K562 (cell line): ENCODE results near the gene MAGI3. TPM values are rescaled to one million over a fixed set of nuclear protein-coding genes. Genes with fewer than 3 reads are reported as not detected.

Source experiments
- ATF3 ChIP-seq, 2 experiments: fragments of 450-650 bp in 1 of 2; sonication (generic) in 1 of 2; formaldehyde crosslinking in 1 of 2; IDR thresholded peaks in 1 of 2; conservative IDR thresholded peaks in 1 of 2; 2 replicates each; pipeline versions ENCODE4 v1.6.1 to v1.8.1; 2016 to 2023; ENCODE audit warnings: mild to moderate bottlenecking in 2 of 2, moderate library complexity in 2 of 2, inconsistent platforms in 1 of 2, missing genetic modification reagents in 1 of 2
- CTBP1 ChIP-seq: fragments of 450-650 bp; IDR thresholded peaks from 2 replicates; pipeline ENCODE4 v1.6.1; 2016; ENCODE audit warnings: borderline replicate concordance
- ETV5 ChIP-seq: sonication (generic); formaldehyde crosslinking; IDR thresholded peaks from 2 replicates; pipeline ENCODE4 v1.4.0; 2020; ENCODE audit warnings: low read depth, mild to moderate bottlenecking, missing genetic modification reagents
- GABPB1 ChIP-seq: sonication (generic); formaldehyde crosslinking; IDR thresholded peaks from 2 replicates; pipeline ENCODE4 v1.8.0; 2022; ENCODE audit warnings: mild to moderate bottlenecking, missing genetic modification reagents
- HES1 ChIP-seq: fragments of 450-650 bp; IDR thresholded peaks from 2 replicates; pipeline ENCODE4 v1.6.1; 2016; ENCODE audit warnings: low read depth, mild to moderate bottlenecking, moderate library complexity
- HMGN3 ChIP-seq: IDR thresholded peaks from 2 replicates; pipeline ENCODE4 v1.6.1; 2011; ENCODE audit warnings: borderline replicate concordance, low read depth, mild to moderate bottlenecking, mixed read lengths, low read length; ENCODE audit not compliant: insufficient read length; ENCODE audit errors: extremely low read depth
- KDM1A ChIP-seq, 2 experiments: fragments of 450-650 bp; IDR thresholded peaks; 2 replicates each; pipeline ENCODE4 v1.6.1; 2016; ENCODE audit warnings: mild to moderate bottlenecking in 2 of 2
- MAZ ChIP-seq, 2 experiments: fragments of 450-650 bp in 1 of 2; sonication (generic) in 1 of 2; formaldehyde crosslinking; IDR thresholded peaks in 1 of 2; conservative IDR thresholded peaks in 1 of 2; 2 replicates each; pipeline versions ENCODE4 v1.4.0 to v1.5.0; 2020; ENCODE audit warnings: mild to moderate bottlenecking in 1 of 2, missing genetic modification reagents in 1 of 2
- PRMT5 ChIP-seq: sonication (generic); formaldehyde crosslinking; IDR thresholded peaks from 2 replicates; pipeline ENCODE4 v1.5.0; 2020; ENCODE audit warnings: missing genetic modification reagents
- SP1 ChIP-seq: sonication (generic); formaldehyde crosslinking; IDR thresholded peaks from 2 replicates; pipeline ENCODE4 v1.8.1; 2022; ENCODE audit warnings: mild to moderate bottlenecking, missing genetic modification reagents
- TSC22D4 ChIP-seq: fragments of 450-650 bp; IDR thresholded peaks from 2 replicates; pipeline ENCODE4 v1.6.1; 2016; ENCODE audit warnings: missing genetic modification characterization, missing biosample characterization, control low read depth
- ZNF146 ChIP-seq: IDR thresholded peaks from one replicate; pipeline ENCODE4 v1.6.1; 2018; ENCODE audit warnings: missing compliant biosample characterization; ENCODE audit not compliant: unreplicated experiment
- ZNF24 ChIP-seq: fragments of 450-650 bp; IDR thresholded peaks from 2 replicates; pipeline ENCODE4 v1.6.1; 2016
- ZNF444 ChIP-seq: fragments of 250-450 bp; sonication (Bioruptor Pico); IDR thresholded peaks from 2 replicates; pipeline ENCODE4 v1.4.0; 2020; ENCODE audit warnings: mild to moderate bottlenecking, moderate library complexity
- ZNF695 ChIP-seq: fragments of 450-650 bp; formaldehyde crosslinking; IDR thresholded peaks from 2 replicates; pipeline ENCODE4 v1.4.0; 2020; ENCODE audit warnings: mild to moderate bottlenecking, moderate library complexity
- polyA plus RNA-seq, 8 experiments: library from polyadenylated mRNA; depleted of rRNA in 4 of 8; stranded (reverse) in 5 of 8; unstranded in 3 of 8; fragments of >200 nt; fragmentation: Nextera tagmentation in 2 of 8; fragmentation: Illumina TruSeq in 1 of 8; extraction: Ambion mirVana in 2 of 8; extraction: Trizol in 1 of 8; gene quantifications; 2 replicates each; pipeline versions ENCODE4 v1.2.1 to v1.2.3, GENCODE V29; 2011 to 2014; ENCODE audit warnings: inconsistent platforms in 1 of 8, missing spikeins in 1 of 8
- total RNA-seq, 7 experiments: library from RNA; depleted of rRNA in 6 of 7; stranded (reverse); fragments of >200 nt in 6 of 7; fragmentation: Illumina TruSeq in 2 of 7; extraction: Trizol in 2 of 7; gene quantifications; 2 replicates each; pipeline versions ENCODE4 v1.2.1 to v1.2.3, GENCODE V29; 2011 to 2021; ENCODE audit warnings: low replicate concordance in 1 of 7
- TF ChIP-seq, protein P1 (sequence below): fragments of 250-450 bp; sonication (Bioruptor Pico); IDR thresholded peaks from 2 replicates; pipeline ENCODE4 v1.4.0; 2020; ENCODE audit warnings: borderline replicate concordance
- TF ChIP-seq, protein P2 (sequence below): fragments of 450-650 bp; conservative IDR thresholded peaks from 2 replicates; pipeline ENCODE4 v1.6.1; 2016; ENCODE audit warnings: missing genetic modification characterization, low read depth, mild to moderate bottlenecking, missing compliant biosample characterization, moderate library complexity
- TF ChIP-seq, protein P3 (sequence below), 3 experiments: IDR thresholded peaks in 2 of 3; conservative IDR thresholded peaks in 1 of 3; 2 replicates each; pipeline ENCODE4 v1.5.1; 2011 to 2012; ENCODE audit warnings: low read length in 3 of 3, mild to moderate bottlenecking in 3 of 3, control low read depth in 2 of 3, improper control_type of control experiment in 1 of 3, inconsistent platforms in 1 of 3, low read depth in 1 of 3, mixed read lengths in 1 of 3, moderate library complexity in 1 of 3; ENCODE audit not compliant: insufficient read depth in 2 of 3
- TF ChIP-seq, protein P4 (sequence below): IDR thresholded peaks from 3 replicates; pipeline ENCODE4 v1.6.1; 2011; ENCODE audit warnings: borderline replicate concordance, mild to moderate bottlenecking; ENCODE audit not compliant: insufficient read length, insufficient read depth

Gene MAGI3
- total and polyA plus RNA-seq, 9 of the 15 experiments (the other 6 are each of a cell fraction or from before 2014, with no cell fraction given) = 1.0 to 8.6 (median 5.5) TPM

DNA sequence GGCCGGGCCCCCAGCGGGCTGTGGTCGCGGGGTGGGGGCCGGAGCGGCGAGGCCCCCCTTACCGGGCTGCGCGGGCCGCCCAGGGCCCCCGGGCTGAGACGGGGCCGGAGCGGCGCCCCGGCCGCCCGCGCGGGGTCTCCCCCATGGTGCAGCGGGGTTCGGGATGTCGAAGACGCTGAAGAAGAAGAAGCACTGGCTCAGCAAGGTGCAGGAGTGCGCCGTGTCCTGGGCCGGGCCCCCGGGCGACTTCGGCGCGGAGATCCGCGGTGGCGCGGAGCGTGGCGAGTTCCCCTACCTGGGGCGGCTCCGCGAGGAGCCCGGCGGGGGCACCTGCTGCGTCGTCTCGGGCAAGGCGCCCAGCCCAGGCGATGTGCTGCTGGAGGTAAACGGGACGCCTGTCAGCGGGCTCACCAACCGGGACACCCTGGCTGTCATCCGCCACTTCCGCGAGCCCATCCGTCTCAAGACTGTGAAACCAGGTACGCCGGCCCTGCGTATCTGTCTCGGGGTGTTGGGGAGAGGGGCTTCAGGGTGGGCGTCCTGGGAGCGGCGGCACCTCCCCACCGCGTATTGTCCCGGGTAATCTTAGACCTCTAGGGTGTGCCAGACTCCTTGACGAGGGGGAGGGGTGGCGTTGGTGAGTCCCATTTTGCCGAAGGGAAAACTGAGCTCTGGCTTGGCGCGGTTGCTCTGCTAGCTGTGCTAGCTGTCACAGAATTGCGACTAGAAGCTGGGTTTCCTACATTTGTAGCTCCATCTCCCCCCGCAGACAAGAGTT lies 745 bp downstream of the MAGI3 start (continued):
- TF ChIP-seq KDM1A (IDR thresholded peaks at IDR 0.05) (peak; percentile 27 to 74; a peak in 2 of 4 replicates), ATF3 (IDR thresholded peaks at IDR 0.05) (no peak), ATF3 (CRISPR knock-in tag; conservative IDR thresholded peaks at IDR 0.05) (no peak), HMGN3 (no peak), ZNF146 (CRISPR knock-in tag) (no peak), MAZ (CRISPR knock-in tag; conservative IDR thresholded peaks at IDR 0.05 in 1 of 2, IDR thresholded peaks at IDR 0.05 in 1 of 2) (peak; percentile 35; a peak in 3 of 4 replicates), HES1 (no peak), GABPB1 (CRISPR knock-in tag) (0 out of 2 replicates have a peak, but pooled peaks have one; percentile 37), ZNF695 (no peak), TSC22D4 (tag) (no peak), PRMT5 (CRISPR knock-in tag) (no peak), CTBP1 (0 out of 2 replicates have a peak, but pooled peaks have one; percentile 8), SP1 (CRISPR knock-in tag) (0 out of 2 replicates have a peak, but pooled peaks have one; percentile 36), ZNF24 (no peak), ZNF444 (CRISPR knock-in tag) (no peak), ETV5 (CRISPR knock-in tag) (0 out of 2 replicates have a peak, but pooled peaks have one; percentile 19)
- TF ChIP-seq, protein P1, sequence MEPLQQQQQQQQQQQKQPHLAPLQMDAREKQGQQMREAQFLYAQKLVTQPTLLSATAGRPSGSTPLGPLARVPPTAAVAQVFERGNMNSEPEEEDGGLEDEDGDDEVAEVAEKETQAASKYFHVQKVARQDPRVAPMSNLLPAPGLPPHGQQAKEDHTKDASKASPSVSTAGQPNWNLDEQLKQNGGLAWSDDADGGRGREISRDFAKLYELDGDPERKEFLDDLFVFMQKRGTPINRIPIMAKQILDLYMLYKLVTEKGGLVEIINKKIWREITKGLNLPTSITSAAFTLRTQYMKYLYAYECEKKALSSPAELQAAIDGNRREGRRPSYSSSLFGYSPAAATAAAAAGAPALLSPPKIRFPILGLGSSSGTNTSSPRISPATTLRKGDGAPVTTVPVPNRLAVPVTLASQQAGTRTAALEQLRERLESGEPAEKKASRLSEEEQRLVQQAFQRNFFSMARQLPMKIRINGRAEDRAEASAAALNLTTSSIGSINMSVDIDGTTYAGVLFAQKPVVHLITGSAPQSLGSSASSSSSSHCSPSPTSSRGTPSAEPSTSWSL (CRISPR knock-in tag) = no peak
- TF ChIP-seq, protein P2, sequence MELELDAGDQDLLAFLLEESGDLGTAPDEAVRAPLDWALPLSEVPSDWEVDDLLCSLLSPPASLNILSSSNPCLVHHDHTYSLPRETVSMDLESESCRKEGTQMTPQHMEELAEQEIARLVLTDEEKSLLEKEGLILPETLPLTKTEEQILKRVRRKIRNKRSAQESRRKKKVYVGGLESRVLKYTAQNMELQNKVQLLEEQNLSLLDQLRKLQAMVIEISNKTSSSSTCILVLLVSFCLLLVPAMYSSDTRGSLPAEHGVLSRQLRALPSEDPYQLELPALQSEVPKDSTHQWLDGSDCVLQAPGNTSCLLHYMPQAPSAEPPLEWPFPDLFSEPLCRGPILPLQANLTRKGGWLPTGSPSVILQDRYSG (tag) = no peak
- TF ChIP-seq, protein P3, sequence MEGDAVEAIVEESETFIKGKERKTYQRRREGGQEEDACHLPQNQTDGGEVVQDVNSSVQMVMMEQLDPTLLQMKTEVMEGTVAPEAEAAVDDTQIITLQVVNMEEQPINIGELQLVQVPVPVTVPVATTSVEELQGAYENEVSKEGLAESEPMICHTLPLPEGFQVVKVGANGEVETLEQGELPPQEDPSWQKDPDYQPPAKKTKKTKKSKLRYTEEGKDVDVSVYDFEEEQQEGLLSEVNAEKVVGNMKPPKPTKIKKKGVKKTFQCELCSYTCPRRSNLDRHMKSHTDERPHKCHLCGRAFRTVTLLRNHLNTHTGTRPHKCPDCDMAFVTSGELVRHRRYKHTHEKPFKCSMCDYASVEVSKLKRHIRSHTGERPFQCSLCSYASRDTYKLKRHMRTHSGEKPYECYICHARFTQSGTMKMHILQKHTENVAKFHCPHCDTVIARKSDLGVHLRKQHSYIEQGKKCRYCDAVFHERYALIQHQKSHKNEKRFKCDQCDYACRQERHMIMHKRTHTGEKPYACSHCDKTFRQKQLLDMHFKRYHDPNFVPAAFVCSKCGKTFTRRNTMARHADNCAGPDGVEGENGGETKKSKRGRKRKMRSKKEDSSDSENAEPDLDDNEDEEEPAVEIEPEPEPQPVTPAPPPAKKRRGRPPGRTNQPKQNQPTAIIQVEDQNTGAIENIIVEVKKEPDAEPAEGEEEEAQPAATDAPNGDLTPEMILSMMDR (IDR thresholded peaks at IDR 0.05 in 2 of 3, conservative IDR thresholded peaks at IDR 0.05 in 1 of 3; ENCODE audit: insufficient read depth in 2 of 3, low read depth in 1 of 3, low read length in 3 of 3) = 0 out of 6 replicates have a peak, but pooled peaks of 1 of the 3 experiments have one; percentile 11
- TF ChIP-seq, protein P4, sequence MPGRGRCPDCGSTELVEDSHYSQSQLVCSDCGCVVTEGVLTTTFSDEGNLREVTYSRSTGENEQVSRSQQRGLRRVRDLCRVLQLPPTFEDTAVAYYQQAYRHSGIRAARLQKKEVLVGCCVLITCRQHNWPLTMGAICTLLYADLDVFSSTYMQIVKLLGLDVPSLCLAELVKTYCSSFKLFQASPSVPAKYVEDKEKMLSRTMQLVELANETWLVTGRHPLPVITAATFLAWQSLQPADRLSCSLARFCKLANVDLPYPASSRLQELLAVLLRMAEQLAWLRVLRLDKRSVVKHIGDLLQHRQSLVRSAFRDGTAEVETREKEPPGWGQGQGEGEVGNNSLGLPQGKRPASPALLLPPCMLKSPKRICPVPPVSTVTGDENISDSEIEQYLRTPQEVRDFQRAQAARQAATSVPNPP = no peak
